ENCODE measurements around the gene EPHB1. TPM values are rescaled to one million over a fixed set of nuclear protein-coding genes. Genes with fewer than 3 reads are reported as not detected.
"Not testable (repeated sequence)": the region's sequence is repeated elsewhere in the genome, so short reads cannot be mapped to it uniquely, and the experiment has no call there.

The EPHB1 gene
- polyA plus RNA-seq, 1 donor from 2014 or later, result 18.7 TPM

GRCh38 chr3:135038186-135038585, 243.1 kb downstream of the EPHB1 start:
- no peaks in the 10 kb centered on the region for H4K20me1 ChIP-seq (ENCODE audit: insufficient read depth)
- no peaks in the 10 kb centered on the region for H3K9me2 ChIP-seq (ENCODE audit: insufficient read depth, low read length)
- no peak overlapping the region for H2AFZ ChIP-seq (ENCODE audit: low read depth, low read length)
- no peak overlapping the region for H3K9ac ChIP-seq (ENCODE audit: low read length)
- no peaks in the 10 kb centered on the region for H3K27me3 ChIP-seq (ENCODE audit: insufficient read depth, low read depth, low read length)
- H3K9me3 ChIP-seq (ENCODE audit: low read length), result no peaks in the 10 kb centered on the region
- H3K4me3 ChIP-seq (ENCODE audit: low read length), result no peak overlapping the region
- H3K4me2 ChIP-seq (ENCODE audit: low read length), result no peak overlapping the region
- no peaks in the 10 kb centered on the region for H3K79me2 ChIP-seq (replicated peaks; ENCODE audit: insufficient read depth, low read length)
- no peaks in the 10 kb centered on the region for H3F3A ChIP-seq (ENCODE audit: insufficient read depth, low read length, poor library complexity, severe bottlenecking)
- H3K27ac ChIP-seq (ENCODE audit: low read length), result no peak overlapping the region
- H3K36me3 ChIP-seq (ENCODE audit: insufficient read depth, low read length), result no peaks in the 10 kb centered on the region
- TF ChIP-seq POLR2AphosphoS5 (IDR thresholded peaks at IDR 0.05) (no peak), CTCF (IDR thresholded peaks at IDR 0.05; ENCODE audit: poor library complexity, severe bottlenecking) (no peak), SMC3 (conservative IDR thresholded peaks at IDR 0.05; ENCODE audit: poor library complexity) (no peak), EZH2 (IDR thresholded peaks at IDR 0.05; ENCODE audit: borderline replicate concordance, insufficient read depth, low read length, poor library complexity, severe bottlenecking) (no peak), TAF1 (IDR thresholded peaks at IDR 0.05; ENCODE audit: low read depth) (no peak), REST (IDR thresholded peaks at IDR 0.05; ENCODE audit: borderline replicate concordance) (no peak), EP300 (conservative IDR thresholded peaks at IDR 0.05; ENCODE audit: poor library complexity, severe bottlenecking) (no peak), RAD21 (conservative IDR thresholded peaks at IDR 0.05) (no peak), MXI1 (conservative IDR thresholded peaks at IDR 0.05; ENCODE audit: poor library complexity, severe bottlenecking) (no peak)

- not testable (repeated sequence) for H3F3A ChIP-seq (ENCODE audit: insufficient read depth, low read length, poor library complexity, severe bottlenecking); H4K20me1 ChIP-seq (ENCODE audit: insufficient read depth); H2AFZ ChIP-seq (ENCODE audit: low read depth, low read length)
Observed at GRCh38 chr3:135039536-135039935, 244.5 kb downstream of the EPHB1 start.

More at GRCh38 chr3:135039536-135039935, 244.5 kb downstream of the EPHB1 start:
- H3K4me2 ChIP-seq (ENCODE audit: low read length); H3K4me3 ChIP-seq (ENCODE audit: low read length); H3K9me2 ChIP-seq (ENCODE audit: insufficient read depth, low read length); H3K27ac ChIP-seq (ENCODE audit: low read length); H3K9me3 ChIP-seq (ENCODE audit: low read length); H3K79me2 ChIP-seq (replicated peaks; ENCODE audit: insufficient read depth, low read length); H3K36me3 ChIP-seq (ENCODE audit: insufficient read depth, low read length); H3K9ac ChIP-seq (ENCODE audit: low read length); H3K27me3 ChIP-seq (ENCODE audit: insufficient read depth, low read depth, low read length): not testable (repeated sequence)
